GM19438 (cell line): ENCODE data around the gene OGDH.

Experiments
- ATAC-seq: cut with Tn5 transposase; IDR thresholded peaks from one replicate; pipeline ENCODE4 v1.9.1; 2021; ENCODE audit warnings: low read depth; ENCODE audit not compliant: unreplicated experiment

Gene OGDH

DNA sequence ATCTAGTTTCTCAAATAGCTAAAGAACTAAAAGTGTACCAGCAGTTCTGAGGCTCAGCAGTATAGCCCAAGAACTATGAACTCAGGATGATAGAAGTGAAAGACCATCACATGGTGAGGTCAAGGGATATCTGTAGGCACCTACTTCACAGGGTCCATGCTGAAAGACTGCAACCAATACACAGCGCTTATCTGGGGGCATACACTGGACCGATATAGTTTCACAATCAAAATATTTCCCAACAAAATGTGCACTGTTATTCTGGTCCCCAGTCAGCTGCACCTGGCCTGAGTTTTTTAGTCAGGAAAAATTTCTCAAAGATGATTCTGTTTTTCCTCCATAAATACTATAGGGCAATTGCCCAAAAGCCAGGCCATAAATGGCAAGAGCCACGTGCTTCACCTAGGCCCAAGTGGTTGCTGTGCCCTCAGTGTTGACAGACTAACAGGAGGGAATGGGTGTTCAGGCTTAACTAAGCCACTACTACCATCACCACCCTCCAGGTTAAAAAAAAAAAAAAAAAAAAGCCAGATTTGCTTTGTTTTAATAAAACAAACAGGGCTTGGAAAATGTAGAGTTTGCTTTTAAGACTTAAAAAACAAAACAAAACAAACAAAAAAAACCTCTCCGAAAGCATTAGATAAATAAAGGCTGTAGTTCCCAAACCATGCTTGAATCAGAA, 58.5 kb downstream of the OGDH start:
- no peak for ATAC-seq

DNA sequence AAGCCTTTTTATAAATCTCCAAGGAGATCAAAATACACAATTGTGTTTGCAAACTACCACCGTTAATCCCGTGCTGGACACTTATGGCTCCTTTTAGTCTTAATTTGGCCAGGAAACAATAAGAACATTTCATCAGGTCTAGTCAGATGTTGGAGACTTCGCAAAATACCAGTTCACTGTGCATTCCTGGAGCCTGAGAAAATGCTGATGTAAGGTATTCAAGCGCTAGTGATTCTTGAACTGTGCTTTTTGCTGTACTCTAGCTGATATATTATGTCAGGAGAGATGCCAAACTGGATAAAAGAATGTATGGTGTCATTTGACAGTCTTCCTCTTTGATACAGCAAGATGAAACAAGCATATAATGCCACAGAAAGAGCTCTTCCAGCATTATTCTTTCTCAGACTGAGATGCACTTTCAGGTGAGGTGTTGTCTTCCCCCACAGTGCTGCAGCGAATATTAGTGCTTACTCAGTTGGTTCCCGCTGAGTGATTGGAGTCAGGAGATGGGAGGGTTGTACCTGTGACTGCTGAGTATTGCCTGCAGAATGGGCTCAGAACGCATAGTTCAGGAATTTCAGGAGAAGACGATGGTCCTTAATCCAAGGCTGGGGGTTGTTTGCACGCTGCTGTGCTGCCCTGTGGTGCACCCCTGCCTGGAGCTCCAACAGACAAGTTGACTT, 59.2 kb downstream of the OGDH start:
- no peak for ATAC-seq

DNA sequence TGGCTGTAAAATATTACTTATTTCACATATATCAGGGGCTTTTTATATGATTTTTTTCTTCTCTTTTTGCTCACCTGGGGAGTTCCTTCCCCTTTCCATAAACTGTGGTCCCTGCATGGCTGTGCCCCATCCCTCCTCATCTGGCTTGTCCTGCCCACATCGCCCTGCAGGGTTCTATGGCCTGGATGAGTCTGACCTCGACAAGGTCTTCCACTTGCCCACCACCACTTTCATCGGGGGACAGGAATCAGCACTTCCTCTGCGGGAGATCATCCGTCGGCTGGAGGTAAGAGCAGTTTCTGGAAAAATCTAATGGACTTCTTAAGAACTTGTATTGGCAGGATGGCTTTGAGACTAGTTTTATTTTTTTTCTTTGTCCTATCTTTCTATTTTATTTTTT, 60.1 kb downstream of the OGDH start:
- no peak for ATAC-seq

DNA sequence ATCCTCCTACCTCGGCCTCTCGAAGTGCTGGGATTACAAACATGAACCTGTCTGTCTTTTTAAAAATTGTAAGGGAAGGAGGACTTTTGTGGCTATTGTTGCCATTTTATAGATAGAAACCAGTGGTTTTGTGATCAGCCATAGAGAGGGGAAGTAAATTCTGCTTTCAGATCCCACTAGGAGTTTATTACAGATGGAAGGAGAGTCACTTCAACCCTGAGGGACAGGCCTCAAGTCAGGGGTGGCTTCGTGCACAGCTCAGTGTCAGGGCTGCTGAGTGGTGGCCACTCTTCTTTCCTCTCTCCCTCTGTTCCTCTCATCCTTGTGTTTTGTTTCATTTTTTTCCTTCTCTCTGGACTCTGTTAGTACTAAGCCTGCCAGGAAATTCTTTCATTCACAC, 60.8 kb downstream of the OGDH start:
- ATAC-seq, result no peak

DNA sequence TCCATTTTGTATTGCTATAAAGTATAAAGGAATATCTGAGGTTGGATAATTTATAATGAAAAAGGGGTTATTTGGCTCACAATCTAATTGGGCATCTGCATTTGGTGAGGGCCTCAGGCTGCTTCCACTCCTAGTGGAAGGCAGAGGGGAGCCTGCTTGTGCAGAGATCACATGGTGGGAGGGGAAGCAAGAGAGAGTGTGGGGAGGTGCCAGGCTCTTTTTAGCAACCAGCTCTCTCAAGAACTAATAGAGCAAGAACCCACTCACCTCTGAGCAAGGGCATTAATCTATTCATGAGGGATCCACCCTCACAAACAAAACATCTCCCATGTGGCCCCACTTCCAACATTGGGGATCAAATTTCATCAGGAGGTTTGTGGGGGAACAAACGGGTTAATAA, 64.6 kb downstream of the OGDH start:
- no peak for ATAC-seq

DNA sequence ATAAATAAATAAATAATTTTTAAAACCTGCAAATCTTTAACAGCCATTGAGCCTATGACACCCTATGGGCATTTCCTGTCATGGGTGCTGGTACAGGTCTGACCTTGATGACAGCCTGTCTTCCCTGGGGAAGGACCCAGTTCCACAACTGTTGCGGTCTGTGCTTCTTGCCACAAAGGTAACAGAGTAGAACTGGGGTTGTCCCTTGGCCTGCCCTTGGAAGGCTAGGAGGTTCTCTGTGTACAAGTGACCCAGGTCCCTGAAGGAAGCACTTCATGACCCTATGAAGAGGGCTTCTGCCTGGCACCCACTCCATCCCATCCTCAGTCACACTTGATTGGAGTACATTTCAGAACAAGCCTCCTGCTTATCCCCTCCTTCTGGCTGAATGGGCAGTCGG, 66.9 kb downstream of the OGDH start:
- peak; percentile 74 for ATAC-seq

DNA sequence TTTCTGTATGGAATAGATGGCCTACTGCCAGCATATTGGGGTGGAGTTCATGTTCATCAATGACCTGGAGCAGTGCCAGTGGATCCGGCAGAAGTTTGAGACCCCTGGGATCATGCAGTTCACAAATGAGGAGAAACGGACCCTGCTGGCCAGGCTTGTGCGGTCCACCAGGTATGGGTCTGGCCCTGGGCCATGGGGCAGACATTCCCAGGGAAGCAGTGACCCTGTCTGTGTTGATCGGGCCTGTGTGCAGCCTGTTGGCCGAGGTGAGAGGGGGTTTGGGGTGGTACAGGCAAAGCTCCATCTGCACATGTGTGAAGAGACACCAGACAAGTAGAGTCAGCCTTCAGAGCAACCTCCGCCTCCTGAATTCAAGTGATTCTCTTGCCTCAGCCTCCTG, 67.3 kb downstream of the OGDH start:
- ATAC-seq, result no peak

DNA sequence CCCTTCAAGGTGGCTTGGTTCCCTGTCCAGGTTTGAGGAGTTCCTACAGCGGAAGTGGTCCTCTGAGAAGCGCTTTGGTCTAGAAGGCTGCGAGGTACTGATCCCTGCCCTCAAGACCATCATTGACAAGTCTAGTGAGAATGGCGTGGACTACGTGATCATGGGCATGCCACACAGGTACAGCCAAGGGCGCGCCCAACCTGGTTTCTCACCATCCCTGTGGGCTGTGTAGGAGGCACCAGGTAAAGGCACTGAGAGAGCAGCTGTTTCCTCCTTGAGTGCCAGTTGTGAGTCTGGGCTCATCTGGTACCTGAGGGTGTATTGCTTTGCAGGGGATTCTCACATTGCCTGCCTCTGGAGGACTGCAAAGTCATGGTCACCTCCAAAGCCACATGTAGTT, 68.0 kb downstream of the OGDH start:
- no peak for ATAC-seq

DNA sequence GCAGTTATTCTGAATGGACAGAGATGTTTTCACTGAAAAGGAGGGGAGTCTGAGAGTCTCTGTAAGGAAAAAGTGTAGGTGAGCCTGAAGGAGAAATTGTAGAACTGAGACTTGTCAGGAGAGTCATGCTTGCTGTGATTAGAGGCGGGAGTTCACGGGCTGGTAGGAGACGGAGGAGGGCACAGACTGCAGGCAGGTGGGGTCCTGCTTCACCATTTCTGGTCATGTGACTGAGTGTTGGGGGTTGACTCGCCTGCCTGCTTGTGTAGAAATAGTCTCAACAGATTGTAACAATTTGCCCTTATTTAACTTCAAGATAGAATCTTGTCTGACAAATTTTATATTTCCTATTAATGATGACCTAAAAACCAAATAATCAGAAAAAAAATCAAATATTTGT, 70.3 kb downstream of the OGDH start:
- ATAC-seq, result no peak

DNA sequence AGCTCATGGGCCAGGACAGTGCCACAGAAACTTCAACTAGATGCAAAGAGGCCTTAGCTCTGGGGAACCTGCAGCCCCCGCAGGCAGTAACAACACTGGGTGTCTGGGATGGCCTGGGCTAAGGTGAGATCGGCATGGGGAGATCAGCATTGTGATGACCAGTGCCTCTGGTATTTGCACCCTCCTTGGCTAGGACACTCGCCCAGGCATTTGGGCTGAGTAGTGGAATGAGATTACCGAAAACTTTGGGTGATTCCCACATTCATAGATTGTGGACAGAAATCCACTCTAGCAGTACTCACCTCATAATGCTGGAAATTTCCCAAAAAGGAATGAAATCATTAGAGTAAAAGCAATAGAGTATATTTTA, 71.7 kb downstream of the OGDH start:
- no peak for ATAC-seq

DNA sequence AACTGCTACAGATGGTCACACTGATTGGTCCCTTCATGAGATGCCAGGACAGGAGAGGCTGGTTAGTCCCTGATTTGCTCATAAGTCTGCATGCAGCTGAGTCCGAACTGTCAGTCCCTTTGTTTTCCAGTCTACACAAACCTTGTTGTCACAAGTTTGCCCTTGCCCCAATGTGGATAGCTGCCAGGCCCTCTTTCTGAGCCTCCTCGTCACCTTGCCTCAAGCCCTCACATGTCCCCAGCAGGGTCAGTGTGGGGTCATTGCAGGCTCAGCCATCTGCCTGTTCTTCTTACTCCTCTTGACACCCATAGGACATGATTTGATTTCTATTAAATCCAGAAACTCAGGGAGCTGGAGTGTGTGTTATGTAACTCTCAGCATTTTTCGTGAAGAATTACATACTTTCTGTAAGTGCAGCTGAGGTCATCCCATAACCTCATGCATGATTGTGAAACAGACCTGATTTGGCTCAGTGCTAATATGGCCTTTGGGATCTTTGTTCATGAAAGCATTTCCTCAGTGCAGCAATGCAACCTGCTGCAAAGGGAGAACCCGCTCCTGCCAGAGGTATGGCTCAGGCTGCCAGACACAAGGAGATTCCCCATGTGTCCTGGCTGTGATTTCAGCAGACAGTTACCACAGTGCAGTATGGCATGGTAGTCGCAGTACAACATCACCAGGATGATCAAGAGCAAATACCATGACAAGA, 72.2 kb downstream of the OGDH start:
- ATAC-seq, result no peak

DNA sequence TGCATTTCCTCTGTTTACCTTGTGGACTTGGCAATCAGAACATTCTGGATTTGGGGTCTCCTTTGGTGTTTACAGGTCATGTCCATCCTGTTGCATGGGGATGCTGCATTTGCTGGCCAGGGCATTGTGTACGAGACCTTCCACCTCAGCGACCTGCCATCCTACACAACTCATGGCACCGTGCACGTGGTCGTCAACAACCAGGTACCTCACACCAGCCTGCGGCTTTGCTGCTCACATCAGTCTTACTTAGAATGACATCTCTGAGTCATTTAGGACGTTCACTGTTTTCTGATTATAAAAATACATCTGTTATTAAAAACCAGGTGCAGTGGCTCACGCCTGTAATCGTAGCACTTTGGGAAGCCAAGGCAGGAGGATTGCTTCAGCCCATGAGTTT, 75.2 kb downstream of the OGDH start:
- ATAC-seq, result no peak

DNA sequence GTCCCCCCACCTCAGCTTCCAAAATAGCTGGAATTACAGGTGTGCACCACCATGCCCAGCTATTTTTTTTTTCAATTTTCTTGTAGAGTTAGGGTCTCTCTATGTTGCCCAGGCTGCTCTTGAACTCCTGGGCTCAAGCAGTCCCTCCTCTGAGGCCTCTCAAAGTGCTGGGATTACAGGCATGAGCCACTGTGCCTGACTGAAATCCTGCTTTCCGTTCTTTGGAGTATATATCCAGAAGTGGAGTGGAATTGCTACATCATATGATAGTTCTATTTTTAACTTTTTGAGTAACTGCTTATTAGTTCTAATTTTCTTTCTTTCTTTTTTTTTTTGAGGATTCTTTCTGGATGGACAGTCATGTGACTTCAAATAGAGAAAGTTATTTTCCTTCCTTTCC, 79.3 kb downstream of the OGDH start:
- no peak for ATAC-seq

DNA sequence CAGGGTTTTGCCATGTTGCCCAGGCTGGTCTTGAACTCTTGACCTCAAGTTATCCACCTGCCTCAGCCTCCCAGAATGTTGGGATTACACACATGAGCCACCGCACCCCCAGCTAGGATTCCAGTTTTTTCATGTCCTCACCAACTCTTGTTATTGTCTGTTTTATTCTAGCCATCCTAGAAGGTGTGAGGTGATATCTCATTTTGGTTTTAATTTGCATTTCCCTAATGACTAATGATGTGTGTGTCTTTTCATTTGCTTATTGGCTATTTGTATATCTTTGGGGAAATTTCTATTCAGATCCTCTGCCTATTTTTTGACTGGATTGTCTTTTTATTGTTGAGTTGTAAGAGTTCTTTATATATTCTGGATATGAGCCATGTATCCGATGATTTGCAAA, 83.0 kb downstream of the OGDH start:
- no peak for ATAC-seq

DNA sequence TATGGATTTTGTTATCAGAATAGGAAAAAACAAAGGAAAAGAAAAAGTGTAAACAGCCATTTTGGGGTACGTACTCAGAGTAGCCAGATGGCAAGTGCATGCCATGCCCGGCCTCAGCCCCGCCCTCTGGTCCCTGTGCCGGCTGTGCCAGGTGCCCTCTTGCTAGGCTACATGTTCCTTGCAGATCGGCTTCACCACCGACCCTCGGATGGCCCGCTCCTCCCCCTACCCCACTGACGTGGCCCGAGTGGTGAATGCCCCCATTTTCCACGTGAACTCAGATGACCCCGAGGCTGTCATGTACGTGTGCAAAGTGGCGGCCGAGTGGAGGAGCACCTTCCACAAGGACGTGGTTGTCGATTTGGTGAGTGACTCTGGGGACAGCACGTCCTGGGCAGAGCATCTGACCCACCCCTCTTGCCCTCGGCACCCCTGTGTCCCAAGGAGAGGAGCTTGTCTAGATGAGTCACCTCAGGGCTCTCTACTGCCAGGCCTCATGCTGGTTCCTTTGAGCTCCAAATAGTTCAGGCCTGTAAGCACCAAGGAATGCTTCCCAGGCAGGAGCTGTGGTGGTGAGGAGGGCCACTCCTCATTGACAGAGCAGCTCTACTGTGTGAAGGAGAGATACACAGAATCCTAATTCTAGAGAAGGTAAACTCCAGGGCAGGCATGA, 87.3 kb downstream of the OGDH start:
- no peak for ATAC-seq

DNA sequence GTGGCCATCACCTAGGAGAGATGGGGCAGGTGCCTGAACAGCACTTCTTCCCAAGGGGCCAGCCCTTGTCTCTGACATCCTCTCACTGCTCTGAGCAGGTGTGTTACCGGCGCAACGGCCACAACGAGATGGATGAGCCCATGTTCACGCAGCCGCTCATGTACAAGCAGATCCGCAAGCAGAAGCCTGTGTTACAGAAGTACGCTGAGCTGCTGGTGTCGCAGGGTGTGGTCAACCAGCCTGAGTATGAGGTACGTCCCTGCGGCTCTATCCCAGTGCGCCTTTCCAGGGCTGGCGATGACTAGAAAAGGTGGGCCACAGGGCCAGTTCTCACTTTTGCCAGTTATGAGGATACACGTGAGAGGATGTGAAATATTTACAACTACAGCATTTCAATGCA, 87.9 kb downstream of the OGDH start:
- ATAC-seq, result no peak

DNA sequence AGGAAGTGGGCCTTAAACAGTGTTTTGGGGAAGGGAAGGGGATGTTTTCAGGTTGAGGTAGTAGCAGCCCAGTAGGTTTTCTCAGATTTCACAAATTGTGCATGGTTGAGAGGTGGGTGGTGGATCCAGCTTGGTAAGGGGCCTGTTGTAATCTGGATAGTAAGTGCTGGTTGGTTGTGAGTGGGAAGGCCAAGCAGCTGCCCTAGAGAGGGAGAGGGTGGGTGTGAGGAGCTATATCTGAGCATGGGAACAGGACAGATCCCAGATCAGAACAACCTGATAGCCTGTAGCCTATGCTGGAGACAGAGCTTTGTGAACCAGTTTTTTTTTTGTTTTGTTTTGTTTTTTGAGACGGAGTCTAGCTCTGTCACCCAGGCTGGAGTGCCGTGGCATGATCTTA, 88.3 kb downstream of the OGDH start:
- no peak for ATAC-seq

DNA sequence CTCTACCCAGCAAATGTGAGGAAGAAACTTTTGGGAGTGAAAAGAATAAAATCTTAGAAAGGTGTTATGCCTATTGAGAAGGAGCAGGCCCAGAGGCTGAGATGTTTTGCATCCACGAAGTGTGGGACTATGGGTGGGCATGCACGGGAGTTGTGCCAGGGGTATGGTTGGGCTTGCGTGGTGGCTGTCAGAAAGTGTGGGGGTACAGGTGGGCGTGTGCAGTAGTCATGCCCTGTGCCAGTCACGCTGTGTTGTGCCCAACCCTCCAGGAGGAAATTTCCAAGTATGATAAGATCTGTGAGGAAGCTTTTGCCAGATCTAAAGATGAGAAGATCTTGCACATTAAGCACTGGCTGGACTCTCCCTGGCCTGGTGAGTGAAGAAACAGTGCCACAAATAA, 89.3 kb downstream of the OGDH start:
- ATAC-seq, result no peak

DNA sequence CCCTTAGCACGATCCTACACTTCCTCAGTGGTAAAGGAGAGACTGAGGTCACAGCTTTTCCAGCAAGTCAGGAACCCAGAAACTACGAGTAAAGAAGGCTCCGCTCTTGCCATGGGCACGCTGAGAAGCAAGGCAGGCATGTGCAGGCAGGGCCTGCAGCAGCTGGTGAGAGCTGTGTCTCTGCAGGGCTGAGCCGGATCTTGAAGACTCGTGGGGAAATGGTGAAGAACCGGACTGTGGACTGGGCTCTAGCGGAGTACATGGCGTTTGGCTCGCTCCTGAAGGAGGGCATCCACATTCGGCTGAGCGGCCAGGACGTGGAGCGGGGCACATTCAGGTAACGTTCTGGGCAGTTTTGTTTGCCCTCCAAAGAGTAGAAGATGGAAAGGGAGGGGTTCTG, 90.3 kb downstream of the OGDH start:
- no peak for ATAC-seq

DNA sequence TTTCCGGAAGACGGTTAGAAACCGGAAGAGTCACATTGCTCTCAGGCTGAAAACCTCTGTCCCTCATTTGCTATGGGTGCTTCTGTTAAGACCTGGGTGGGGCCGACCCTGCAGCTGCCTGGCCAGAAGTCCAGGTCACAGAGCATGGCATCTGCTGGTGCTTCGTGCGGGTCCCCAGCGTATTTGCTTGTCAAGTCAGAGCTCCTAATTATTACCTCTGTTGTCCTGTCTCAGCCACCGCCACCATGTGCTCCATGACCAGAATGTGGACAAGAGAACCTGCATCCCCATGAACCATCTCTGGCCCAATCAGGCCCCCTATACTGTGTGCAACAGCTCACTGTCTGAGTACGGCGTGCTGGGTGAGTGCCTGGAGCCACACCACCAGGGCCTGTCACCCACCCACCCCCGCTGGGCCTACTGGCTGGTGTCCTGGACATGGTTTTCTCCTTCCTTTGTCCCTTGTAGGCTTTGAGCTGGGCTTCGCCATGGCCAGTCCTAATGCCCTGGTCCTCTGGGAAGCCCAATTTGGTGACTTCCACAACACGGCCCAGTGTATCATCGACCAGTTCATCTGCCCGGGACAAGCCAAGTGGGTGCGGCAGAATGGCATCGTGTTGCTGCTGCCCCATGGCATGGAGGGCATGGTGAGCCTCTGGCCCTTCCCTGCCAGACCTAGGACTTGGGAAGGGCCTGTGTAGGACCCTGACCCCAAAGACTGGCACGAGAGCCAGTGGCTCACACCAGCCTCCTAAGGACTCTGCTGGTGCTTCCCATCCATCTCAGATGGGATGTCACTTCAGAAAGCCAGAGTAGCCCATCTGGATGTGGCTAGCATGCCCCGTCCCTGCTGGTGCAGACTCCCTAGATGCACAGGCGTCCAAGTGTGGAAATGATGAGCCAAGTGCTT, 91.0 kb downstream of the OGDH start:
- ATAC-seq, result no peak
